ENCODE results near the gene TMEM132C. TPM values are rescaled to one million over a fixed set of nuclear protein-coding genes. Genes with fewer than 3 reads are reported as not detected.

TMEM132C gene
- total and polyA plus RNA-seq, 2 experiments from 2014 or later: 10.6 to 16.5 TPM

- Histone ChIP-seq H3K27ac (no peak overlapping the region), H3K4me3 (no peak overlapping the region), H3K4me2 (no peak overlapping the region), H3K36me3 (replicated peaks; ENCODE audit: insufficient read depth, low read depth) (no peaks in the 10 kb centered on the region), H3K79me2 (no peaks in the 10 kb centered on the region), H2AFZ (no peak overlapping the region), H3K4me1 (ENCODE audit: insufficient read depth) (no peaks in the 10 kb centered on the region), H3K9me2 (replicated peaks; ENCODE audit: insufficient read depth) (no peaks in the 10 kb centered on the region), H3K9me3 (ENCODE audit: low read depth) (no peaks in the 10 kb centered on the region), H3K27me3 (no peaks in the 10 kb centered on the region), H4K20me1 (ENCODE audit: insufficient read depth, poor library complexity, severe bottlenecking) (no peaks in the 10 kb centered on the region)
- DNase-seq (ENCODE audit: low spot score): no peak
- no peak for TF ChIP-seq EZH2phosphoT487 (IDR thresholded peaks at IDR 0.05; ENCODE audit: low read depth, severe bottlenecking, unreplicated experiment)
- no peak for TF ChIP-seq CTCF (IDR thresholded peaks at IDR 0.05; ENCODE audit: poor library complexity)
- TF ChIP-seq EZH2 (IDR thresholded peaks at IDR 0.05; ENCODE audit: borderline replicate concordance): no peak
- WGBS (ENCODE audit: low lambda C conversion rate, missing lambda C conversion rate): 85% methylated on average over 11 of the region's 11 CpGs
Observed at GRCh38 chr12:128685903-128686475, 419.0 kb downstream of the TMEM132C start.

GRCh38 chr12:128687851-128688250 is 420.9 kb downstream of the TMEM132C start:
- 92% methylated on average over 7 of the region's 7 CpGs for WGBS (ENCODE audit: low lambda C conversion rate, missing lambda C conversion rate)
- Histone ChIP-seq H3K79me2 (no peaks in the 10 kb centered on the region), H4K20me1 (ENCODE audit: insufficient read depth, poor library complexity, severe bottlenecking) (no peaks in the 10 kb centered on the region), H2AFZ (no peak overlapping the region), H3K9me2 (replicated peaks; ENCODE audit: insufficient read depth) (no peaks in the 10 kb centered on the region), H3K9me3 (ENCODE audit: low read depth) (no peaks in the 10 kb centered on the region), H3K4me2 (no peak overlapping the region), H3K27ac (no peak overlapping the region), H3K4me3 (no peak overlapping the region), H3K4me1 (ENCODE audit: insufficient read depth) (no peaks in the 10 kb centered on the region), H3K36me3 (replicated peaks; ENCODE audit: insufficient read depth, low read depth) (no peaks in the 10 kb centered on the region), H3K27me3 (no peaks in the 10 kb centered on the region)
- no peak for DNase-seq (ENCODE audit: low spot score)
- TF ChIP-seq EZH2 (IDR thresholded peaks at IDR 0.05; ENCODE audit: borderline replicate concordance) (no peak), CTCF (IDR thresholded peaks at IDR 0.05; ENCODE audit: poor library complexity) (no peak), EZH2phosphoT487 (IDR thresholded peaks at IDR 0.05; ENCODE audit: low read depth, severe bottlenecking, unreplicated experiment) (no peak)

- Histone ChIP-seq H3K79me2 (no peaks in the 10 kb centered on the region), H3K4me2 (no peak overlapping the region), H2AFZ (no peak overlapping the region), H3K36me3 (replicated peaks; ENCODE audit: insufficient read depth, low read depth) (no peaks in the 10 kb centered on the region), H3K4me1 (ENCODE audit: insufficient read depth) (no peaks in the 10 kb centered on the region), H3K9me3 (ENCODE audit: low read depth) (no peaks in the 10 kb centered on the region), H3K27ac (no peak overlapping the region), H3K27me3 (no peaks in the 10 kb centered on the region), H3K9me2 (replicated peaks; ENCODE audit: insufficient read depth) (no peaks in the 10 kb centered on the region), H4K20me1 (ENCODE audit: insufficient read depth, poor library complexity, severe bottlenecking) (no peaks in the 10 kb centered on the region), H3K4me3 (no peak overlapping the region)
- no peak for TF ChIP-seq EZH2phosphoT487 (IDR thresholded peaks at IDR 0.05; ENCODE audit: low read depth, severe bottlenecking, unreplicated experiment)
- no peak for TF ChIP-seq EZH2 (IDR thresholded peaks at IDR 0.05; ENCODE audit: borderline replicate concordance)
- TF ChIP-seq CTCF (IDR thresholded peaks at IDR 0.05; ENCODE audit: poor library complexity): no peak
- no peak for DNase-seq (ENCODE audit: low spot score)
- WGBS (ENCODE audit: low lambda C conversion rate, missing lambda C conversion rate): 85% methylated on average over 2 of the region's 2 CpGs
Observed at GRCh38 chr12:128690641-128691040, 423.7 kb downstream of the TMEM132C start.
